ENCODE measurements around the gene NOTCH3. TPM values are rescaled to one million over a fixed set of nuclear protein-coding genes. Genes with fewer than 3 reads are reported as not detected.

NOTCH3 gene
- total RNA-seq, 1 experiment from 2014 or later = 153 TPM

GRCh38 chr19:15222738-15223648 lies 22.2 kb upstream of the NOTCH3 start (continued):
- TF ChIP-seq PRDM15 (CRISPR knock-in tag; IDR thresholded peaks at IDR 0.05) = peak; percentile 79
- TF ChIP-seq MAX (CRISPR knock-in tag; IDR thresholded peaks at IDR 0.05) = no peak
- TF ChIP-seq SP1 (CRISPR knock-in tag; conservative IDR thresholded peaks at IDR 0.05) = peak; percentile 53; the same call in 1 of the 2 replicates
- peak; percentile 63; the same call in 1 of the 2 replicates for TF ChIP-seq ARID4B (CRISPR knock-in tag; IDR thresholded peaks at IDR 0.05; ENCODE audit: borderline replicate concordance)

GRCh38 chr19:15220833-15221232 lies 20.0 kb upstream of the NOTCH3 start:
- Mint-ChIP-seq H3K9me3 (no peaks in the 10 kb centered on the region), H3K27me3 (ENCODE audit: low read depth) (peaks cover 4% of the 10 kb centered on the region; the same call in 1 of the 2 replicates), H3K27ac (no peak overlapping the region), H3K36me3 (no peaks in the 10 kb centered on the region), H3K4me1 (peaks cover 11% of the 10 kb centered on the region), H3K4me3 (no peak overlapping the region)
- no peak for DNase-seq (ENCODE audit: low spot score)
- POLR2A ChIA-PET = interaction anchor here (1.2 kb wide), 1 partner anchor 11 kb away, joined by 4 read pairs; no protein-coding TSS in a partner anchor
- TF ChIP-seq ZNF219 (CRISPR knock-in tag; IDR thresholded peaks at IDR 0.05; ENCODE audit: borderline replicate concordance) (no peak), NR1H2 (CRISPR knock-in tag; IDR thresholded peaks at IDR 0.05) (no peak), FOXK1 (CRISPR knock-in tag; IDR thresholded peaks at IDR 0.05) (no peak), ZNF396 (CRISPR knock-in tag; IDR thresholded peaks at IDR 0.05; ENCODE audit: borderline replicate concordance) (no peak), ZNF281 (CRISPR knock-in tag; IDR thresholded peaks at IDR 0.05) (no peak), OVOL2 (CRISPR knock-in tag; IDR thresholded peaks at IDR 0.05; ENCODE audit: borderline replicate concordance) (no peak)
- no peak for ATAC-seq
- CTCF ChIA-PET = interaction anchor here (0.7 to 1.7 kb wide), 4 partner anchors 31 to 128 kb away, joined by 3 to 4 read pairs (median 3); no protein-coding TSS in a partner anchor

Data from WTC11 (cell line).